GM12891 (cell line): ENCODE data around the gene CBFA2T3.

ENCODE experiments used
- POLR2A ChIP-seq: IDR thresholded peaks from 2 replicates; pipeline ENCODE4 v1.6.1; 2011; ENCODE audit warnings: low read depth, low read length, control low read depth
- POLR2AphosphoS5 ChIP-seq: IDR thresholded peaks from 2 replicates; pipeline ENCODE4 v1.6.1; 2011; ENCODE audit warnings: low read depth, low read length, control low read depth
- SPI1 ChIP-seq: IDR thresholded peaks from 2 replicates; pipeline ENCODE4 v1.6.1; 2011; ENCODE audit warnings: low read depth, low read length, control low read depth

DNA sequence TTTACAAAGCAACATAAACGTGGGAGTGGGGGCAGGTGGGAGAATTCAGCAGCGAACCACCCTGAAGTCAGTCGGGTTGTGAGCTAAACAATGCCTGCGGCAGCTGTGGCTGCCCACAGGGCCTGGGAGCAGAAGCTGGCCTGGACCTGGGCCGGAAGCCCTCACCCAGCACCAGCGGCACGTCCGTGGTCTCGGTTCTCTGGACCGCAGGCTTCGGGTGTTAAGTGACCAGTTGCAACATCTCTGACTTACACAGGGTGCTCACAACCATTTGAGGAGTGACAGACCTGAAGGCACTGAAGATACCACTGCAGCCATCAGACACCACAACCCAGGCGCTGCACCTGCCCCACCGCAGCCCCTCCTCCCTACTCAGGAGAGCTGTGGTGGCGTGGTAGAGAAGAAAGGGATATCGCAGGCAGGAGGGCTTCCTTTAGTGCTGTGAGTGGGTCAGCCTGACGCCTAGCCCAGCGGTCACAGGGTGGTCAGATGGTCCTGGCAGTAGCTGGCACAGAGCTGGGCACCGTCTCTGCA lies 33.8 kb downstream of the CBFA2T3 start:
- no peak for TF ChIP-seq POLR2AphosphoS5
- no peak for TF ChIP-seq POLR2A
- no peak for TF ChIP-seq SPI1
